RWPE2 (cell line): ENCODE results near the gene PCYT1A.
"Not testable (repeated sequence)": the region's sequence is repeated elsewhere in the genome, so short reads cannot be mapped to it uniquely, and the experiment has no call there.

Source experiments
- ATAC-seq: fragments of 200-7000 bp; cut with Tn5 transposase; 3 replicates; pipeline ENCODE4 v1.9.1; 2021; ENCODE audit warnings: low read depth
- DNase-seq: peaks from one replicate; pipeline ENCODE4 v3.0.0-alpha.2; 2020; ENCODE audit warnings: low spot score
- H3K27ac ChIP-seq: fragments of 450-650 bp; 2 replicates; pipeline ENCODE4 v1.5.1; 2017; ENCODE audit warnings: mild to moderate bottlenecking; ENCODE audit not compliant: poor library complexity, severe bottlenecking
- H3K27me3 ChIP-seq: fragments of 250-450 bp; sonication (Bioruptor Pico); 2 replicates; pipeline ENCODE4 v1.5.1; 2021; ENCODE audit warnings: mild to moderate bottlenecking, moderate library complexity; ENCODE audit not compliant: insufficient read depth, poor library complexity, severe bottlenecking
- H3K36me3 ChIP-seq: fragments of 250-450 bp; sonication (Bioruptor Pico); 2 replicates; pipeline ENCODE4 v1.5.1; 2020; ENCODE audit warnings: low read depth, mild to moderate bottlenecking, moderate library complexity
- H3K4me1 ChIP-seq: fragments of 250-450 bp; sonication (Bioruptor Pico); 2 replicates; pipeline ENCODE4 v1.5.1; 2021; ENCODE audit warnings: mild to moderate bottlenecking, moderate library complexity; ENCODE audit not compliant: insufficient read depth, poor library complexity, severe bottlenecking
- H3K4me3 ChIP-seq: fragments of 250-450 bp; sonication (Bioruptor Pico); 2 replicates; pipeline ENCODE4 v1.5.1; 2021; ENCODE audit warnings: mild to moderate bottlenecking, moderate library complexity; ENCODE audit not compliant: severe bottlenecking
- H3K9me3 ChIP-seq: fragments of 250-450 bp; sonication (Bioruptor Pico); 2 replicates; pipeline ENCODE4 v1.5.1; 2021; ENCODE audit warnings: mild to moderate bottlenecking, moderate library complexity; ENCODE audit not compliant: severe bottlenecking
- TF ChIP-seq, protein P1 (sequence below): fragments of 450-650 bp; IDR thresholded peaks from one replicate; pipeline ENCODE4 v1.5.1; 2017; ENCODE audit warnings: mild to moderate bottlenecking, moderate library complexity; ENCODE audit not compliant: poor library complexity, severe bottlenecking

The PCYT1A gene

DNA sequence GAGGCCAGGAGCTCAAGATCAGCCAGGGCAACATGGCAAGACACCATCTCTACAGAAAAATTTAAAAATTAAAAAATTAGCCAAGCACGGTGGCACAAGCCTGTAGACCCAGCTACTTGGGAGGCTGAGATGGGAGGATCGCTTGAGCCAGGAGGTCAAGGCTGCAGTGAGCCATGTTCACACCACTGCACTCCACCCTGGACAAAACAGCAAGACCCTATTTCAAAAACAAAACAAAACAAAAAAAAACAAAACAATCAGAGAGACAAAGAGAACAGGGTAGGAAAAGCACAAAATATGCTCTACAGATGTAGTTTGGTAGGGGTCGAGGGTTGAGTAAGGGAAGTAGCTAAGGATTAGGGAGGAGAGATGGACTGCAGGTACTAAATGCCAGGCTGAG is 27.1 kb upstream of the PCYT1A start:
- peaks cover 9% of the 10 kb centered on the region for H3K4me1 ChIP-seq
- DNase-seq (no peak), ATAC-seq (no peak)
- H3K27me3 ChIP-seq: no peaks in the 10 kb centered on the region
- TF ChIP-seq, protein P1, sequence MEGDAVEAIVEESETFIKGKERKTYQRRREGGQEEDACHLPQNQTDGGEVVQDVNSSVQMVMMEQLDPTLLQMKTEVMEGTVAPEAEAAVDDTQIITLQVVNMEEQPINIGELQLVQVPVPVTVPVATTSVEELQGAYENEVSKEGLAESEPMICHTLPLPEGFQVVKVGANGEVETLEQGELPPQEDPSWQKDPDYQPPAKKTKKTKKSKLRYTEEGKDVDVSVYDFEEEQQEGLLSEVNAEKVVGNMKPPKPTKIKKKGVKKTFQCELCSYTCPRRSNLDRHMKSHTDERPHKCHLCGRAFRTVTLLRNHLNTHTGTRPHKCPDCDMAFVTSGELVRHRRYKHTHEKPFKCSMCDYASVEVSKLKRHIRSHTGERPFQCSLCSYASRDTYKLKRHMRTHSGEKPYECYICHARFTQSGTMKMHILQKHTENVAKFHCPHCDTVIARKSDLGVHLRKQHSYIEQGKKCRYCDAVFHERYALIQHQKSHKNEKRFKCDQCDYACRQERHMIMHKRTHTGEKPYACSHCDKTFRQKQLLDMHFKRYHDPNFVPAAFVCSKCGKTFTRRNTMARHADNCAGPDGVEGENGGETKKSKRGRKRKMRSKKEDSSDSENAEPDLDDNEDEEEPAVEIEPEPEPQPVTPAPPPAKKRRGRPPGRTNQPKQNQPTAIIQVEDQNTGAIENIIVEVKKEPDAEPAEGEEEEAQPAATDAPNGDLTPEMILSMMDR: no peak
- H3K9me3 ChIP-seq: no peaks in the 10 kb centered on the region
- peaks cover 16% of the 10 kb centered on the region for H3K36me3 ChIP-seq
- no peak overlapping the region for H3K27ac ChIP-seq
- H3K4me3 ChIP-seq: no peak overlapping the region

GRCh38 chr3:196314086-196314485 is 26.6 kb upstream of the PCYT1A start:
- not testable (repeated sequence) for H3K27me3 ChIP-seq, H3K4me3 ChIP-seq, H3K27ac ChIP-seq, ATAC-seq, DNase-seq, H3K4me1 ChIP-seq, H3K9me3 ChIP-seq
- H3K36me3 ChIP-seq: peaks cover 16% of the 10 kb centered on the region

DNA sequence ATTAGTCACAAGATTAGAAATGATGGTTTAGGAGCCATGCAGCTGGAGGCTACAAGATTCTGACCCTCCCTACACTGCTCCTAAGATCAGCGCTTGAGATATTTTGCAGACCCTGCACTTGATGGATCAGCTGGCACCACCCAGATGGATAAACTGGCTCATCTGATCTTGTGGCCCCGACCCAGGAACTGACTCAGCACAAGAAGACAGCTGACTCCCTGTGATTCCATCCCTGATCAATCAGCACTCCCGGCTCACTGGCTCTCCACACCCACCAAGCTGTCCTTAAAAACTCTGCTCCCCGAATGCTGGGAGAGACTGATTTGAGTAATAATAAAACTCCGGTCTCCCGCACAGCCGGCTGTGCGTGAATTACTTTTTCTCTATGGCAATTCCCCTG is 15.4 kb upstream of the PCYT1A start:
- H3K4me1 ChIP-seq, DNase-seq, H3K27ac ChIP-seq, H3K4me3 ChIP-seq, ATAC-seq, H3K27me3 ChIP-seq, H3K9me3 ChIP-seq: not testable (repeated sequence)
- H3K36me3 ChIP-seq: peaks cover 38% of the 10 kb centered on the region

DNA sequence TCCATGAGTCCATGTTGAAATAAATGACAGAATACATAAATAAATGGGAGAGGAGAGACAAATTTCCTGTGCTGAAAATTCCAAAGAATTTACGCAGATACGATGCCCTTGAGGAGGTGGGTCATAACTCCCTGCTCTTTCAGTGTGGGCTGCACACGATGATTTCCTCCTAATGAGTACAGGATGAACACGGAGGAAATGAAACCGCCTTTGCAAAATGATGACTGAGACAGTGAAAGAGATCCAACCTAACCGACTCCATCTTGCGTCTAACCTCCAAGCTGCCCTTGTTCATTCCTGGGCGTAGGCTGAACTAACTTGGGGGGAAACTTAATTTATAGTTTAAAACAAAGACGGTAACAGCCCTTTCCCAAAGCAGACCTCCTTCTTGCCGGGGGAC is 15.0 kb upstream of the PCYT1A start:
- peaks cover 42% of the 10 kb centered on the region for H3K36me3 ChIP-seq
- not testable (repeated sequence) for H3K27me3 ChIP-seq

GRCh38 chr3:196298521-196298920 is 11.0 kb upstream of the PCYT1A start:
- TF ChIP-seq, protein P1: no peak
- Histone ChIP-seq H3K27ac (no peak overlapping the region), H3K36me3 (peaks cover 40% of the 10 kb centered on the region), H3K4me1 (no peaks in the 10 kb centered on the region), H3K27me3 (no peaks in the 10 kb centered on the region), H3K9me3 (no peaks in the 10 kb centered on the region), H3K4me3 (no peak overlapping the region)
- ATAC-seq (no peak), DNase-seq (no peak)

More for the DNA sequence above, 15.0 kb upstream of the PCYT1A start:
- not testable (repeated sequence) for H3K27ac ChIP-seq, H3K9me3 ChIP-seq, DNase-seq, H3K4me3 ChIP-seq, H3K4me1 ChIP-seq, ATAC-seq

- no peak for ATAC-seq
- Histone ChIP-seq H3K36me3 (peaks cover 11% of the 10 kb centered on the region), H3K4me1 (no peaks in the 10 kb centered on the region), H3K27me3 (no peaks in the 10 kb centered on the region), H3K27ac (no peak overlapping the region), H3K4me3 (no peak overlapping the region), H3K9me3 (no peaks in the 10 kb centered on the region)
- TF ChIP-seq, protein P1: no peak
- DNase-seq: no peak
Measured at GRCh38 chr3:196292286-196292923, 4.9 kb upstream of the PCYT1A start.
